Stimulated activated CD4-positive, alpha-beta T cell treated with anti-CD3 and anti-CD28 coated beads, Interleukin-12 subunit alpha, Interleukin-12 subunit beta, amount 100 ng/mL, for 4 hours (primary cell): ENCODE measurements around the gene FIBIN.
"Not testable (repeated sequence)": the region's sequence is repeated elsewhere in the genome, so short reads cannot be mapped to it uniquely, and the experiment has no call there.

Experiments used
- DNase-seq: peaks from one replicate; pipeline ENCODE4 v3.0.0-alpha.2; 2020

The FIBIN gene

GRCh38 chr11:26983645-26984044 is 10.3 kb upstream of the FIBIN start:
- no peak for DNase-seq

- DNase-seq: no peak
Observed at GRCh38 chr11:26985470-26985869, 8.4 kb upstream of the FIBIN start.

GRCh38 chr11:26985943-26986342 is 8.0 kb upstream of the FIBIN start:
- DNase-seq: no peak

- DNase-seq: no peak
Observed at GRCh38 chr11:26987272-26987671, 6.6 kb upstream of the FIBIN start.

- no peak for DNase-seq
Observed at GRCh38 chr11:26987731-26988130, 6.2 kb upstream of the FIBIN start.

DNA sequence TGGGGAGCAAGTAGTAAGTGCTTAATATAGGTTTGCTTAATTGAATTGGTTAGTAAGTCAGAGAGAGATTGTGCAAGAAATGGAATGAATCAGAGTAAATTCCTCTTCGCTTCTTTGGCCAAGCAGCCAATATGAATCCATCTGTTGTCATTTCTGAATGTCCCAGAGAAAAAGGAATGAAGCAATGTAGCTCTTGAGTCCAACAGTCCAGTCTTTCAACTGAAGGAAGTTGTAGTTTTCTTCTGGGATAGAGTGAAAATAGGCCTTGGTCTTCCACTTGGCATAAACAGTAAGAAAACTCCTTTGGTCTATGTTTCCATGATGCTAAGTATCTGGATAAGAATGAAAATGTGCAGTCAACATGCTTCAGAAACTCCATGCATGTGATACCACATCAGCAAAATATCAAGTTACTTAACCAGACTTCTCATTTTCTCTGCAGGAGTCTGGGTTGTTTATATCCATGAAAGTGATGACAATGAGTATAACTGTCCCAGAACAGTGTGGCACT is 1.8 kb upstream of the FIBIN start:
- no peak for DNase-seq

- DNase-seq: no peak
Observed at GRCh38 chr11:26994631-26995095, 751 bp downstream of the FIBIN start.

DNA sequence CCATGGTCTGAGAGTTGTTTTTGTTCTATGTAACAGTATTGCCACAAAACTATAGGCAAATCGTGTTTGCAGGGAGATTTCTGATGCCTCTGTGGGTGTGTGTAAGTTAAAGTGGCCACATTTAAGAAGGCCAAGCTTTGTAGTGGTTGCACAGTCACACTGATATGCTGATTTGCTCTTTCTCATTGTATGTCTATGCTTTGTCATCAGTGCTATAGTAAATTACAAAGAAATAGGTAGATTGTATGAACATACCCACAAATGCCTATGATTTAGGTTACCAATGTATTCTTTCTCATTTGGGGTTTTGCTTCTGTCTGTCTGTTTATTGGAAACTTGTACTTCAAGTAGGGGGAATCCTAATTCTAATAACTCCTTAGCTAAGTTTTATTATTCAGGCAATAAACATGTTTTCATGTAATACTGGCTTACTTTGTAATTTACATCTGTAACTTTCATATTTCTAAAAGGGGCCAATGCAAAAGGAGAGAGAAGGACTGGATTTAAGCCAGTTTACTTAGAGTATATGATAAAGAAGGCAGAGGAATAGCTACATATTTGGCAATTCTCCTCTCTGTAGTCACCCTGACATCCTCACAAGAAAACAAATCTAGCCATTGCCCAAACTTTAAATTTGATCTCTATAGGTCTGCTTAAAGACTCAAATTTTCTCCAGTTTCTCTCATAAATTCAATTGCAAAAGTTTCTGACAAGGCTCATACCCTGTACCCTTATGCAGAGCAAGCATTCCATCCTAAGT is 2.0 kb downstream of the FIBIN start:
- no peak for DNase-seq

DNA sequence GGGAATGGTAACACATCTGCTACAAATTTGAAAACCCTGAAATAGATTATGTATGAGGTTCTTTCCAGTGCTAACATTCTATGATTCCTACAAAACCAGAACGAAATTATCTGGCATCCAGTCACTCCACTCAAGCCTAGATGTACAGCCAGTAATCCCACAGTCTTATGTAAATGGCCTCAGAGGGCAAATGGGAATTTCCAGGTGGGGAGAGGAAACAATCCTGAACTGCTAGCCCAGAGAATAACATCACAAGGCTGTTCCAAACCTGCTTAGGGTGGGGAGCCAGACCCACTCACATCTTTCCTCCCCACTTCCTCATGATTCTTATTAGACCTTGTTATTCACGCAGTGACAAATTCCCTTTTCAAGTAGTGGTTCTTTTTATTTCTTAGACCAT is 3.5 kb downstream of the FIBIN start:
- no peak for DNase-seq

GRCh38 chr11:27001136-27001730 is 7.3 kb downstream of the FIBIN start:
- DNase-seq: not testable (repeated sequence)

- no peak for DNase-seq
Observed at GRCh38 chr11:27002431-27002830, 8.5 kb downstream of the FIBIN start.

DNA sequence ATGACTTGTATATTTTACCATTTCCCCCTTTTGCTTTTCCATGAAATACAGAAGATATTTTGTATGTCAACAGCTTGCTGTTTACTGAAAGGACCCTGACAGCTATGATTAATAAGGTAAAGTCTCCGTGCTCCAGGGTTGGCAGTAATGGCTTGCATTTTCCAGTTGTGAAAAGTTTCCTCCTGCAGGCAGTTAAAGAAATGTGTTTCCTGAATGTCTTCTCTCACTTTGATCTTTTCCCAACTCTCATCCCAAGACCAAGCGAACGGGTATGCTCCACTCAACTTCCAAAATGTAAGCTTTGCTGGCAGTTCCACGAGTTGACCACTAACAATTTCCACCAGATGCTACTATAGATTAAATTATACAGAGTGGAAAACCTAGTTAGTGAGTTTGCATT is 8.9 kb downstream of the FIBIN start:
- DNase-seq: no peak

DNA sequence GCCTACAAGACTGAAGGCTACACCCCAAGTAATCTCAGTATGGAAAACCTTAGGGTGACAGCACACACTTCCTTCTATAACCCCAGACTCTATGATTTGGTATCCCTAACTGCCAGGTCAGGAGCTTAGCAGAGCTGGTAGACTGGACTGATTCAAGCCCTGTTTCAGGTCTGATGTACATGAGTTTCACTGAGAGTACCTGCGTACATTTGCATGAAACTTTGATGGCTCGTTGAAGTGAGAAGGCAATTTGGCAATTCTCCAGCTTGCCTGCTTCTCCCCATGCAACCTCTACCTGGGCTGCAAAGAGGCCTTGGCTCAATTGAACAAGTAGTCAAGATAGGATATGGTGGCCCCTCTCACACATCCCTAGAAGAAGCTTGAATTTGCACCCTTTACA is 10.2 kb downstream of the FIBIN start:
- DNase-seq: no peak

DNA sequence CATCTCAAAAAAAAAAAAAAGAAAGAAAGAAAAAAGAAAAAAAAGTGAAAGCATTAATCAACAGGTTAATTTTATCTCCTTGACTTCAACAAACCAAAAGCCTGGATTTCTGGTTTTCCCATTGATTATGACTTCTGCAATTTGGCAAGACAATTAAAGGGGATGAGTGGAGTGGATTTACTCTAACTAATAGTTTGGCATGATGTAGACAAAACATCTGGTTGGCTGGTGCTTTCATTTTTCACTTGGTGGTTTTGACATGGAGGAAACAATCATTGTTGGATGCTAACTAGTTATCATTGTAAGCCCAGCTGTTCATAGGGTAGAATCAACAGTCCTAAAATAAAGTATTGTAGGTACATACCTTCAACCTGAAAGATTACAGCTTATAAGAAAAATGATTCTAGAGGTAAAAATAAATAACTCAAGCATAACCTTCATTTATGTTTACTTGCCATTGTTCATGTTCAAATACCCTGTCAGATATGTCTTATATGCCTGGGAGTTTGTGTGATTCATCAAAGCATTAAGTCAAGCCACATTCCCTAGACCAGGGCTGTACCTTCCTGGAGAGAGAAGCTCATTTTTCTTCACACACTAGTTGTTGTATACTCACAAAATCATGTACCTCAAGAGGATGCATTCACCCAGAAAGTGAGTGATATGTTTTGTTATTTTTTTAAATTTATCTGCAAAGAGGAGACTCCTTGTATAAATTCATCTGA is 15.1 kb downstream of the FIBIN start:
- no peak for DNase-seq

DNA sequence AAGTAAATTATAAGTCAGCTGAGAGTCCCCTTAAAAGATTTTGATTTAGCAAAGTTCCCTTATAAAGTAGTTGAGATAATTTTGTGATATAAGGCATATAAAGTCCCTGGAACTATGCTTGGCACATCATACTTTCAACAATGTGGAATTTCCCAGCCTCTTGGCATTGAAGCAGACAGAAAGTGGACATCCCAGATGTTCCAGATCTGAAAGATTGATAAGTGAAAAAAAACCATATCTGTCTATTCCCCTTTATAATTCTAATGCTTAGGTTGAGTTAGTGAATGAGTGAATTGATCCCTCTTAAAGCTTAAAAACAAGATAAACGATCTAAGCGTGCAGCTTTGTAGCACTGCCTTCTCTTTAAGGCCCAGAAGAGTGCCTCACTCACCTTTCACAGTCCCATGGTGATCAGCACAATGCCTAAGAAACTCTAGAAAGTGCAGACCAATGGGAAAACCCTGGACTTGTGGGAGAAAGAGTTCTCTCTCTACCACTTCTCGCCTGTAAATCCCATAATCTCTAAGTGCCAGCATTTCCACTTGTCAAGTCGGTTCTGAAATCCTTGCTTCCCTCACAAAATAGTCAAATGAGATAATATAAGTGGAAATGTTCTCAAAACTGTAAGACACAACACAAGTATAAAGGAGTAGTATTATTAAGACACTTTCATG is 17.8 kb downstream of the FIBIN start:
- DNase-seq: no peak

- DNase-seq: no peak
Observed at GRCh38 chr11:27012234-27012921, 18.5 kb downstream of the FIBIN start.

- DNase-seq: no peak
Observed at GRCh38 chr11:27013781-27014361, 20.0 kb downstream of the FIBIN start.

- DNase-seq: no peak
Observed at GRCh38 chr11:27018902-27019529, 25.1 kb downstream of the FIBIN start.

- no peak for DNase-seq
Observed at GRCh38 chr11:27020751-27021150, 26.8 kb downstream of the FIBIN start.

- no peak for DNase-seq
Observed at GRCh38 chr11:27022659-27023251, 28.8 kb downstream of the FIBIN start.

GRCh38 chr11:27024865-27025264 is 31.0 kb downstream of the FIBIN start:
- DNase-seq: no peak
